Measurements from ENCODE around the gene WDR59.
A peak's percentile ranks its signal among the peaks of the same experiment; 100 is the strongest.
"Not testable (repeated sequence)": the region's sequence is repeated elsewhere in the genome, so short reads cannot be mapped to it uniquely, and the experiment has no call there.

WDR59 gene

GRCh38 chr16:74984529-74985296 lies at the start of gene WDR59:
WDR59 (minus strand) TSS chr16:74985123; CDS start chr16:74985017, 106 bp downstream.
- DNase-seq = peak; percentile 96 to 98

GRCh38 chr16:75032655-75033054 lies 47.7 kb upstream of the WDR59 start:
- DNase-seq = no peak

GRCh38 chr16:75029854-75030253 lies 44.9 kb upstream of the WDR59 start:
- DNase-seq = no peak

DNA sequence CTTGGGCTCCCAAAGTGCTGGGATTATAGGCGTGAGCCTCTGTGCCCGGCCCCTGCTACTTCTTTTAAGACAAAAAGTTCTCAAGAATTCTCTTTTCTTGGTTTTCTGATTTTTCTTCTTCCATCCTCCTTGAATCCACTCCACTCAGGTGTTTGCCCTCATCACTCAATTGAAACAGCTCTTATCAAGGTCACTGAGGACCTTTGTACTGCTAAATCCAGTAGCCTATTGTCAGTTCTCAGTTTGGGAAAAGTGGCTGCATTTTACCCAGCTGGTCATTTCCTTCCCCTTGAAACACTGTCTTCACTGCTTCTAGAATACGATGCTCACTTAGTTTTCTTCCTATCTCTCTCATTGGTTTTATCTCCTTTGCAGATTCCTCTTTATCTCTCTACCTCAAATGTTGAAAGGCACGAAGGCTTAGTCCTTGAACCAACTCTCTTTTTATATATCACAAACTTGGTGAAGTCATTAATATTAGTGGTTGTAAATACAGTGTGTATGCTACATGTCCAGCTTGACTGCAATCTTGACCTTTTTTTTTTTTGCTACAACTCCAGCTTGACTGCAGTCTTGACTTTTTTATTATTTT lies 43.7 kb upstream of the WDR59 start:
- DNase-seq = no peak

DNA sequence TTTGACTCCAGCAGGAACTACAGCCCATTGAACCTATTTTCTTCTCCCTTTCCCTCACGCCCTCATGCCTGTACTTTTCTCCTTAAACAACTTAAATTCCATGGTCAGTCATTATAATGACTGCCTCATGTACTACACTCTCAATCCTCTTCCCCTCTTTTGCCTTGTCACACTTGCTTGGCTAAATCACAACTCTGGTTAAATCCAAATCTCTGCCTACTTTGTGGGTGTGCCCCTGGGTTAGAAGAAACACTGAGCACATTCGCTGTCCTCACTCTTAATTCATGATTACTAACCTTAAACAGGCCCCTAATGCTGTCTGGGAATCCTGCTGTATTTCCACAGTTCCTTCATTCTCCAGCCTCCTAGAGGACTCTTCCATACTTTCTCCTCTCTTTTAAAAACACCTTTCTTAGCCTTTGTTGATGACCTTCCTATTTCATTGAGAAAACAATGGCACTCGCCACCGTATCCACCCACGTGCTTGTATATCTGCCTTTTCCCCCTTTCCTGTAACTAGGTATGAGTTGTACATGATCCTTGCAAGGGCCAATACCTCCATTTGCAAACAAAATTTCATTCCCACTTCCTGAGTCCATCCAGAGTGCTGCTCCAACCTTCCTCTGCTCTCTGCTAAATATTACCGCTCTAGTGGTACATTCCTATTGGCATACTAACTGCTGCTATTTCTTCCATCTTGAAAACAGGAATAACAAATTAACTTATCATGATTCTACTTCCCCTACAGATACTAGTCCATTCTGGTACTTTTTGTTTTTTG lies 42.8 kb upstream of the WDR59 start:
- DNase-seq = no peak

- no peak for DNase-seq
Measured at GRCh38 chr16:75026892-75027391, 42.0 kb upstream of the WDR59 start.

DNA sequence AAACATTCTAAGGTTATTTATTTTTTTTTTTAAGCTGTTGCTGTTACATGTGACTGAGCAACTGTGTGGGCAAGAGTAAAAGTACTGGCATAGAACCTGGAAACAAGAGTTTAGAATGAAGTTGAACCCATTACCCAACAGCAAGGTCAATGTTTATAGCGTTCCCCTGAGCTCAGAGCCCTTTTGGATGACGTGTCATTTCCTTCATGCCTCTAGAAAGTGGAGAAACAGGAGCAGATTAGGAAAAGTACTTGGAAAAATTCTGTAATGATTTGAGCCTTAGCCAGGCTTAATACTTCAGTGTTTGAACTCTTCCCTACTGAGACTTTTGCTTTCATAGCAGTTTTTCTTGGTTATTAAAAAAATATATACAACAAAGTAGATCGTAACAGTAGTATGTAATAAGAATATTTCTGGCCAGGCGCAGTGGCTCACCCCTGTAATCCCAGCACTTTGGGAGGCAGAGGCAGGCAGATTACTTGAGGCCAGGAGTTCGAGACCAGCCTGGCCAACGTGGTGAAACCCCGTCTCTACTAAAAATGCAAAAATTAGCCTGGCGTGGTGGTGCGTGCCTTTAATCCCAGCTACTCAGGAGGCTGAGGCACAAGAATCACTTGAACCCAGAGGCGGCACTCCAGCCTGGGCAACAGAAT lies 41.4 kb upstream of the WDR59 start:
- DNase-seq = not testable (repeated sequence)

GRCh38 chr16:75025761-75026160 lies 40.8 kb upstream of the WDR59 start:
- no peak for DNase-seq

GRCh38 chr16:75024594-75024993 lies 39.7 kb upstream of the WDR59 start:
- DNase-seq = peak; percentile 76

- DNase-seq = no peak
Measured at GRCh38 chr16:75024182-75024581, 39.3 kb upstream of the WDR59 start.

DNA sequence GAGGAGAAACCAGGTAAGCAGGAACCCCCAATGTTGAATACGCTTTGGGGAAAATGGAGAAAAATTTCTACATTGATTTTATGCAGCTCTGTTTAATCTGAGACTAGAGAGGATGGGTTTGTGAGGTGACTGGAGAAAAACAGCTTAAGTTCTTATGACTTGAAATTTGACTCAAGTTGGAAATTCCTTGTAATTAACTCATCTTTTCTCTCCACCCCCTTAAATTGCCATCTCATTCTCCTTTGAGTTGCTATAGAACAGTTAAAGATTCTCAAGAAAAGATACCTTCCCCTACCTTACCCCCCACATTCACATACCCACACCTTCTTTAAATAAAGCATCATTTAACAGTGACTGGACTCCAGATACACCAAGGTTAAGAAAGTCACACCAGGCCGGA lies 38.1 kb upstream of the WDR59 start:
- DNase-seq = no peak

DNA sequence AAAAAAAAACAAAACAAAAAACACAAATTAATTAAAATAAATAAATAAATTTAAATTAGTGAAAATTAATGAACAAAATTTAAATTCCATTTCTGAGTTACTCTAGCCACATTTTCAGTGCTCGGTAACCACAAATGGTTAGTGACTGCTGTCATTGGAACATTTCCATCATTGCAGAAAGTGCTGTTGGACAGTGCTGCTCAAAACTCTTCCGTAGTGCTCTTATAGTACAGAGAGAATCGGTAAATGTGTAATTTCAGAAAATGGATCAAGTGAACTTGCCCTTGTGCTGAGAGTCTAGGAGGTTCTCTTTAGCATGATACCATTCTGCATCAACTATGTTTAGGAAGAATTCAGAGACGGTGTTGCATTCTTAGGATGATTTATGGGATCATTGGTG lies 37.6 kb upstream of the WDR59 start:
- no peak for DNase-seq

- DNase-seq = no peak
Measured at GRCh38 chr16:75021410-75021809, 36.5 kb upstream of the WDR59 start.

DNA sequence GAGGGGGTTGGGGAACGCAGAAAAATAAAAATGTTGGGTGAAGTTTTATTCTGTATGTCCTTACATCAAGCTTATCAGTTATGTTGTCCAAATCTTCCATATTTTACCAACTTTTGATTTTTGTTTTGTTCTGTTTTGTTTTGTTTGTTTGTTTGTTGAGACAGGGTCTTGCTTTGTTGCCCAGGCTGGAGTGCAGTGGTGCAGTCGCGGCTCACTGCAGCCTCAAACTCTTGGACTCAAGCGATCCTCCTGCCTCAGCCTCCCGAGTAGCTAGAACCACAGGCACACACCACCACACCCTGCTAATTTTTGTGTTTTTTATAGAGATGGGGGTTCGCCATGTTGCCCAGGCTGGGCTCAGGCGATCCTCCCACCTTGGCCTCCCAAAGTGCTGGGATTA lies 34.7 kb upstream of the WDR59 start:
- no peak for DNase-seq

DNA sequence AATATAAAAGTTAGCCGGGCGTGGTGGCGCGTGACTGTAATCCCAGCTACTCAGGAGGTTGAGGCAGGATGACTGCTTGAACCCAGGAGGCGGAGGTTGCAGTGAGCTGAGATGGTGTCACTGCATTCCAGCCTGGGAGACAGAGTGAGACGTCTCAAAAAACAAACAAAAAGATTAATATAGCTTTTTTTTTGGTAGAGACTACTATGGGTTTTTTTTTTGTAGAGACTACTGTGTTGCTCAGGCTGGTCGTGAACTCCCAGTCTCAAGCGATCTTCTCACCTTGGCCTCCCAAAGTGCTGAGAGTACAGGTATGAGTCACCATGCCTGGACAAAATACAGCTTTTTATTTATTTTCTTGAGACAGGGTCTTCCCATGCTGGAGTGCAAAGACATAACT lies 34.1 kb upstream of the WDR59 start:
- no peak for DNase-seq

DNA sequence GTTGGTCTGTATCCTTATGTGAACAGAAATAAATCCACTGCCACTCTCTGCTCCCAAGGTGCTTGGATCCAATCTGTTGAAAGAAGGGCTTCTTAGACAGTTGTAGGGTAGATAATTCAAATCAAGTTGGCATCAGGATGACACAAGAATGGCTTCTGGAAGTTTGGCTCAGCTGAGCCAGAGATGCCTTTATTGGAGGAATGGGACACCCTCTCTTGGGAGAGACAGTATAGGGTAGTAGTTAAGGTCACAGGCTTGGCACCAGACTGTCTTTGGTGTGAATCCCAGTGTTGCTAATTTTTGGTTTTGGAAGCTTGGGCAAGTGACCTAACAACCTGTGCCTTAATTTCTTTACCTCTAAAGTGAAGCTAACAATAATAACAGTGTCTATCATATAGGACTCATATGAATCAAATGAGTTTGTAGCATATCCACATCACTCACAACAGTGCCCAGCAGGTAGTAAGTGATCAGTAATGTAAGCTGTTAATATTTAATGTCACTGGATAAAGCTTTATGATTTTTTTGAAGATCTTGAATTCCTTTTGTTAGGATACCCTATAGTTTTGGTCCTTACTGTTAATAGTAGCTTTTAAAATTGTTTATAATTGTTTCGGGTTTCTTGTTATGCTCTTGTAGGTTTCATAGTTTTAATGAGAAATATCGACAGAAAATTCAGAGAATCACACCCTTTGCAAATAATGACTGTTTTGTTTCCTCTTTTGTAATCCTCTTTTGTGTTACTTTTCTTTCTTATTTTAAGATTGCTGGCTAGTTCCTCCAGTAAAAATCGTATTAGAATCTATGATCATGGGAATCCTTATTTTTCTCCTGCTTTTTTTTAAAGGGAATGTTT lies 33.0 kb upstream of the WDR59 start:
- DNase-seq = no peak

- DNase-seq = not testable (repeated sequence)
Measured at GRCh38 chr16:75016451-75017081, 31.6 kb upstream of the WDR59 start.

DNA sequence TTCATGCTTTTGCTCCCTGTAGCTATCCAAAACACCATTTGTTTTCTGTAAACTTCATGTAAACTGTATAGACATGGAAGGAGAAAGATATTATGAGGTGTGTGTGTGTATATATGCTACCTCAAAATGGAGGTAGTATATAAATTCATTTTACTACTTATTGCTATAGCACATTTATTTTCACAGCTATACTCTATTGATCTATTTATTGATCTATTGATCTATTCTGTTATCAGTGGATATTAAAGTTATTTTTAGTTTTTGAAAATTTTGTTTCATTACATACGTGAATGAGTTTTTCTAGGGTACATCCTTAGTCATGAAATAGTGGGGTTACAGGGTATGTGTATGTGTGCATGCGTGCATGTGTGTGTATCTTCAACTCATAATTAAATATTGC lies 29.4 kb upstream of the WDR59 start:
- no peak for DNase-seq

DNA sequence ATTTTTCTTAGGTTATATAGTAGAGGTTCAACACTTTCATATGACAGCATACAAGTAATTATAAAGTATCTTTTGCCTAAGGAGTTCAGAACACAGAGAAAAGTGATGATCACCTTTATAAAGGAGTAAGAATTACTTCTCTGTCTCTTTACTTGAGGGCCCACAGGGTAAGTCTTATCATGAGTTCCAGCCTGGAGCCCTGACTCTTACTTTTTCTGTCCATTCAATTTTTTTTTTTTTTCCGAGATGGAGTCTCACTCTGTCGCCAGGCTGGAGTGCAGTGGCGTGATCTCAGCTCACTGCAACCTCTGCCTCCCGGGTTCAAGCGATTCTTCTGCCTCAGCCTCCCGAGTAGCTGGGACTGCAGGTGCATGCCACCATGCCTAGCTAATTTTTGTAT lies 28.2 kb upstream of the WDR59 start:
- DNase-seq = not testable (repeated sequence)

- no peak for DNase-seq
Measured at GRCh38 chr16:75012380-75013081, 27.6 kb upstream of the WDR59 start.
